Heart left ventricle (tissue), 16 donors: ENCODE results near the gene CEP128. TPM values are rescaled to one million over a fixed set of nuclear protein-coding genes. Genes with fewer than 3 reads are reported as not detected.

Experiments used
- ATAC-seq, 4 donors: fragments of 200-7000 bp; cut with Tn5 transposase; one replicate each; pipeline ENCODE4 v1.9.1; 2020 to 2022; ENCODE audit warnings: moderate library complexity in 4 of 4, mild to moderate bottlenecking in 3 of 4, moderate number of reproducible peaks in 1 of 4
- DNase-seq, 5 donors: peaks; one replicate each; pipeline ENCODE4 v3.0.0-alpha.2; 2020
- H3K27ac ChIP-seq, 12 donors: fragments of 200-600 bp; sonication (generic) in 4 of 12; one replicate each; pipeline versions ENCODE4 v1.5.0 to v1.8.0; 2016 to 2022; ENCODE audit warnings: mild to moderate bottlenecking in 2 of 12
- H3K27me3 ChIP-seq, 9 donors: fragments of 200-600 bp; sonication (generic) in 2 of 9; one replicate each; pipeline versions ENCODE4 v1.5.1 to v1.8.0; 2016 to 2022; ENCODE audit warnings: mild to moderate bottlenecking in 3 of 9
- H3K36me3 ChIP-seq, 9 donors: fragments of 200-600 bp; sonication (generic) in 2 of 9; one replicate each; pipeline versions ENCODE4 v1.5.0 to v1.8.0; 2018 to 2022; ENCODE audit warnings: mild to moderate bottlenecking in 2 of 9
- H3K4me1 ChIP-seq, 12 donors: fragments of 200-600 bp; sonication (generic) in 4 of 12; one replicate each; pipeline versions ENCODE4 v1.5.0 to v1.8.0; 2016 to 2022; ENCODE audit warnings: mild to moderate bottlenecking in 3 of 12
- H3K4me3 ChIP-seq, 12 donors: fragments of 200-600 bp; sonication (generic) in 4 of 12; one replicate each; pipeline versions ENCODE4 v1.5.0 to v1.8.0; 2017 to 2022; ENCODE audit warnings: mild to moderate bottlenecking in 9 of 12, moderate library complexity in 4 of 12
- H3K9me3 ChIP-seq, 12 donors: fragments of 200-600 bp; sonication (generic) in 4 of 12; one replicate each; pipeline versions ENCODE4 v1.5.0 to v1.8.0; 2016 to 2022; ENCODE audit warnings: mild to moderate bottlenecking in 1 of 12
- CTCF ChIP-seq, 12 donors: fragments of 200-600 bp; sonication (generic) in 4 of 12; IDR thresholded peaks; one replicate each; pipeline versions ENCODE4 v1.5.0 to v1.8.0; 2018 to 2022; ENCODE audit warnings: antibody characterized with exemption in 12 of 12, mild to moderate bottlenecking in 5 of 12
- POLR2A ChIP-seq, 2 donors: fragments of 450-650 bp; IDR thresholded peaks; one replicate each; pipeline ENCODE4 v1.6.1; 2017; ENCODE audit warnings: antibody characterized with exemption in 2 of 2, mild to moderate bottlenecking in 2 of 2, moderate library complexity in 2 of 2
- WGBS, 4 donors: extraction: QIAGEN DNeasy Blood & Tissue Kit in 2 of 4; methylation state at CpG; one replicate each; pipeline versions ENCODE4 v1.1.5 to v1.1.7; 2013 to 2018; 5-methylcytosine and 5-hydroxymethylcytosine counted together
- intact Hi-C, 10 donors: fragments of 100-400 bp; cut with DNase I; formaldehyde crosslinking; loops; one replicate each; pipeline versions ENCODE4 v1.11.1 to v1.14.2; 2022
- polyA plus RNA-seq, 2 donors: library from polyadenylated mRNA; stranded (reverse); fragments of 200-250 nt; gene quantifications; one replicate each; pipeline ENCODE4 v1.2.3, GENCODE V29; 2013
- total RNA-seq, 9 donors: library from RNA; depleted of rRNA in 2 of 9; stranded (reverse); fragments of >200 nt in 2 of 9; fragmentation: NEBNext Ultra II Directional in 3 of 9; extraction: Animal tissue kit (Norgen Biotek cat#: 25700) in 3 of 9; gene quantifications; one replicate each; pipeline versions ENCODE4 v1.1.0 to v1.2.4, GENCODE V29; 2016 to 2023
- donor health status: ischemic (EF 13 %, LVEDD 7.1; RV severe dilation, severe dysfunction).
- donor health status: healthy with polysubstance abuse.
- donor health status: DM: no; HTN: yes; CAD: no.
- donor health status: DM: no; HTN: no; CAD: no.
- donor health status: ischemic (EF 25% LVEDD 6.9; RV normal size, moderate dysfunction).
- donor health status: ischemic (EF 25% LVEDD 5.7; RV mildly dilated, moderate dysfunction).
- donor health status: healthy.
- donor health status: DM: yes; HTN: yes; CAD: no.
- donor health status: ischemic (EF 35%, LVEDD 5.7; RV mildly dilated, moderate dysfunction).
- donor health status: nonischemic (EF 11% LVEDD 7.7; RV severe dilation, severe dysfunction).
- donor health status: DM: yes; HTN: yes; CAD: no.
- donor health status: PGD.
- donor health status: ischemic (EF 29% LVEDD 5.4; RV normal size, mild dysfunction).
- donor health status: nonischemic (EF 23%, LVEDD 6.1; RV moderate dilation, normal function).

Gene CEP128
- total and polyA plus RNA-seq, 11 donors, result 0.94 to 6.6 (median 3.4) TPM

DNA sequence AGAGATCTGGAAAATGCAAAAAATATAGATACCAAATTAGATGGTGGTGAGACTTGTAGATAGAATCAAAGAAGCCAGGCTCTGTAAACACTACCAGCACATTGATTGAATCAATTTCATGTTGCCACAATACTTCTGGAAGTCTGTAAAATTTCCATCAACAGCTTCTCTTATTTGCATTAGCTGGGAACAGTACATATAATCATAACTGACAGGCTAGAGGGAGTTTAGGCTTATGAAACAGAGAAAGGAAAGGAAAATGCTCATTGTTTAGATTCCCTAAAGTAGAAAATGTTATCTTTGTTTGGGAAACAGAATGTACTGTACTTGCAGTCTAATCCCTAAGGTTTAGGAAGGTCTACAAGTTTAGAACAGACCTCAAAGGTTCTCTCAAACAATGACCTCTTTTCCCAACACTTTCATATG, 335.2 kb downstream of the CEP128 start:
- peak; percentile 54 to 79 (median 70) for ATAC-seq
- intact Hi-C loops, result no loop called here
- peak overlapping the region in 8 of 12 donors; percentile 14 to 79 (median 34) for H3K27ac ChIP-seq

DNA sequence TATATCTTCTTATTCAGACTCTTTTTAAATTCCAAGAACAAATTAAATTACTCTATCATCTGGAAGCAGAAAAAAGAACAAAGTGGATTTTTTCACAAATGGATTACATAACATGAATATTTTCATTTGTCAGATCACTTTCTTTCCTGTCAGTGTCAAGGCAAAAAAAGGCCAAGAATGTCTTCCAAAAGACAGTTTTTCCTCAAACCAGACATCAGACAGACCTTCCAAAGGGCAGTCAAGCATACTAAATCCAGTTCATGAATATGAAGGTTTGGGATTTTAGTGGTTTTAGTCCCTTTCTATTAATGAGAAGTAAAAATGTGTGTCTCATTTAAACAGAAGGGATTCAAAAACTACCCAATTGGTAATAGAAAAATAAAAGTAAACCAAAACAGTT, 336.0 kb downstream of the CEP128 start:
- H3K27ac ChIP-seq, result peak overlapping the region in 6 of 12 donors; percentile 12 to 79 (median 34)
- no peaks in the 10 kb centered on the region for H3K27me3 ChIP-seq
- peaks cover 0 to 4% (median 3%) of the 10 kb centered on the region in 12 donors for H3K4me1 ChIP-seq
- ATAC-seq (peak in 1 of 4 donors; percentile 34), DNase-seq (no peak)
- no peak for TF ChIP-seq POLR2A (IDR thresholded peaks at IDR 0.05)
- TF ChIP-seq CTCF (IDR thresholded peaks at IDR 0.05), result no peak
- intact Hi-C loops, result no loop called here
- no peaks in the 10 kb centered on the region for H3K9me3 ChIP-seq
- no peak overlapping the region for H3K4me3 ChIP-seq
- no peaks in the 10 kb centered on the region for H3K36me3 ChIP-seq

More for the DNA sequence above, 335.2 kb downstream of the CEP128 start:
- no peak overlapping the region for H3K4me3 ChIP-seq
- H3K4me1 ChIP-seq, result peaks cover 0 to 4% (median 3%) of the 10 kb centered on the region in 12 donors
- no peaks in the 10 kb centered on the region for H3K9me3 ChIP-seq
- H3K27me3 ChIP-seq, result no peaks in the 10 kb centered on the region
- H3K36me3 ChIP-seq, result no peaks in the 10 kb centered on the region
- no peak for DNase-seq
- TF ChIP-seq POLR2A (IDR thresholded peaks at IDR 0.05), result no peak
- TF ChIP-seq CTCF (IDR thresholded peaks at IDR 0.05), result no peak

- TF ChIP-seq POLR2A (IDR thresholded peaks at IDR 0.05) (no peak), CTCF (IDR thresholded peaks at IDR 0.05) (no peak)
Observed at GRCh38 chr14:80602946-80603345, 338.6 kb downstream of the CEP128 start.

DNA sequence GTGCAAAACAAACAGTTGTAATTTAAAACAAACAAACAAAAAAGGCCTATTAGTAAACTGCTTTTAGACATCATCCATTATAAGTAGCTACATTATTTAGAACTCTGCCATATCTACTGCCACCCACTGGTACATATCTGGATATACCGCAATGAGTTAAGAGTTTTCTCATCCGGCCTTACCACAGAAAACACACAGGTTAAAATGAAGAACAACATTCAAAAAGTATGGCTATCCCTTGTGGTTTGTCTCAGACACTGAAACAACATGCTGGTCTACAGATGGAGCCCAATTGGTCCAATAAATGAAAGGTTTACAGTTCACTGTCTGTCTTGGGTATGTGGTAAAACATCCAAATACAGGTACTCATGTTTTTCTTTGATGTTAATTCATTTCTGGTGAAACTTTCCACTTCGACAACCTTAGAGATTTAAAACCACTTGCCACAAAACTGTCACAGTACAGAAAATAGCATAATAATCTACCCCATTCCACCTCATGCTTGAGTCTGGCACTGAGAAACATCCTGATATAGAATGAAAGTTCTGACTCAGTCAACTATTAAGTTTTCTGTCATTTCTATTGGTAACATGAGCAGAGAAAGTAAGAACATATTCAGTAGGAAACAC, 354.3 kb downstream of the CEP128 start:
- no peaks in the 10 kb centered on the region for H3K27me3 ChIP-seq
- ATAC-seq (no peak), DNase-seq (no peak)
- H3K9me3 ChIP-seq, result peaks cover 0 to 19% (median 2%) of the 10 kb centered on the region in 12 donors
- intact Hi-C loops, result loop anchor here in 2 of 10 donors (5.0 to 10.0 kb wide), 2 partner anchors 272 to 530 kb away; no protein-coding TSS in a partner anchor
- WGBS, 4 donors, result 64 to 69% (median 66%) methylated on average over 3 of the region's 3 CpGs
- peaks cover 0 to 18% (median 0%) of the 10 kb centered on the region in 12 donors for H3K4me1 ChIP-seq
- H3K4me3 ChIP-seq, result no peak overlapping the region
- H3K36me3 ChIP-seq, result no peaks in the 10 kb centered on the region
- H3K27ac ChIP-seq, result no peak overlapping the region
- no peak for TF ChIP-seq POLR2A (IDR thresholded peaks at IDR 0.05)
- peak in 10 of 12 donors; percentile 11 to 52 (median 28) for TF ChIP-seq CTCF (IDR thresholded peaks at IDR 0.05)

More at GRCh38 chr14:80602946-80603345, 338.6 kb downstream of the CEP128 start:
- WGBS, 4 donors, result 70 to 84% (median 79%) methylated on average over 1 of the region's 1 CpG
- no peaks in the 10 kb centered on the region for H3K36me3 ChIP-seq
- peaks cover 0 to 4% (median 3%) of the 10 kb centered on the region in 12 donors for H3K4me1 ChIP-seq
- H3K27me3 ChIP-seq, result no peaks in the 10 kb centered on the region
- H3K27ac ChIP-seq, result peak overlapping the region in 1 of 12 donors; percentile 4
- no peaks in the 10 kb centered on the region for H3K9me3 ChIP-seq
- no peak overlapping the region for H3K4me3 ChIP-seq
- ATAC-seq (no peak), DNase-seq (no peak)
- intact Hi-C loops, result no loop called here
